ENCODE measurements around the gene PODN.

Gene PODN

DNA sequence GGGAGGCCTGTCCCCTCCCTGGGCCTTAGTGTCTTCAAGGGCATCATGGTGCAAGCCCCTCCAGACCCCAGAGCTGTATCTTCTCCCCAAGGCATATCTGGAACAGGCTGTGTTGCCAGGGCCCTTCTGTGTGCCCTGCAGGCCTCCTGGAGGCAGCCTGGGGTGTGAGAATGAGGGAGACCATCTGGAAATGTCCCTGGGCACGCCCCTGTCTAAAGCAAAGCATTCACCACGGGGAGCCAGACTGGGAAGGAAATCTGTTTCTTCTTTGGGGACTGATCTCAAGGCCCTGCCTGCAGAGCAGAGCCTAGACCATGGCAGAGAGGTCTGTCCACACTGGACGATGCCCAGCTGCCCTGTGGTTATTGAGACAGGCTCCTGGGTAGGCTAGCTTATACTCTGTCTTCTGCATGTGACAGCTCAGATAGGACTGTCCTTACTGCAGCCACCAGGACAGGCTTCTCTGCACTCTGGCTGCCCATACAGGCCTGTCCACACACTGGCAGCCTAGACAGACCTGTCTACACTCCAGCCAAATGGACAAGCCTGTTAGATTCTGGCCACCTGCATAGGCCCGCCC lies 24.6 kb downstream of the PODN start:
- TF ChIP-seq, protein P1, sequence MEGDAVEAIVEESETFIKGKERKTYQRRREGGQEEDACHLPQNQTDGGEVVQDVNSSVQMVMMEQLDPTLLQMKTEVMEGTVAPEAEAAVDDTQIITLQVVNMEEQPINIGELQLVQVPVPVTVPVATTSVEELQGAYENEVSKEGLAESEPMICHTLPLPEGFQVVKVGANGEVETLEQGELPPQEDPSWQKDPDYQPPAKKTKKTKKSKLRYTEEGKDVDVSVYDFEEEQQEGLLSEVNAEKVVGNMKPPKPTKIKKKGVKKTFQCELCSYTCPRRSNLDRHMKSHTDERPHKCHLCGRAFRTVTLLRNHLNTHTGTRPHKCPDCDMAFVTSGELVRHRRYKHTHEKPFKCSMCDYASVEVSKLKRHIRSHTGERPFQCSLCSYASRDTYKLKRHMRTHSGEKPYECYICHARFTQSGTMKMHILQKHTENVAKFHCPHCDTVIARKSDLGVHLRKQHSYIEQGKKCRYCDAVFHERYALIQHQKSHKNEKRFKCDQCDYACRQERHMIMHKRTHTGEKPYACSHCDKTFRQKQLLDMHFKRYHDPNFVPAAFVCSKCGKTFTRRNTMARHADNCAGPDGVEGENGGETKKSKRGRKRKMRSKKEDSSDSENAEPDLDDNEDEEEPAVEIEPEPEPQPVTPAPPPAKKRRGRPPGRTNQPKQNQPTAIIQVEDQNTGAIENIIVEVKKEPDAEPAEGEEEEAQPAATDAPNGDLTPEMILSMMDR (IDR thresholded peaks at IDR 0.05; ENCODE audit: low read depth, low read length, missing control alignments), result no peak
- DNase-seq (ENCODE audit: extremely low read depth, low read depth), result no peak
- H3K4me3 ChIP-seq (replicated peaks; ENCODE audit: low read depth, low read length), result no peak overlapping the region

DNA sequence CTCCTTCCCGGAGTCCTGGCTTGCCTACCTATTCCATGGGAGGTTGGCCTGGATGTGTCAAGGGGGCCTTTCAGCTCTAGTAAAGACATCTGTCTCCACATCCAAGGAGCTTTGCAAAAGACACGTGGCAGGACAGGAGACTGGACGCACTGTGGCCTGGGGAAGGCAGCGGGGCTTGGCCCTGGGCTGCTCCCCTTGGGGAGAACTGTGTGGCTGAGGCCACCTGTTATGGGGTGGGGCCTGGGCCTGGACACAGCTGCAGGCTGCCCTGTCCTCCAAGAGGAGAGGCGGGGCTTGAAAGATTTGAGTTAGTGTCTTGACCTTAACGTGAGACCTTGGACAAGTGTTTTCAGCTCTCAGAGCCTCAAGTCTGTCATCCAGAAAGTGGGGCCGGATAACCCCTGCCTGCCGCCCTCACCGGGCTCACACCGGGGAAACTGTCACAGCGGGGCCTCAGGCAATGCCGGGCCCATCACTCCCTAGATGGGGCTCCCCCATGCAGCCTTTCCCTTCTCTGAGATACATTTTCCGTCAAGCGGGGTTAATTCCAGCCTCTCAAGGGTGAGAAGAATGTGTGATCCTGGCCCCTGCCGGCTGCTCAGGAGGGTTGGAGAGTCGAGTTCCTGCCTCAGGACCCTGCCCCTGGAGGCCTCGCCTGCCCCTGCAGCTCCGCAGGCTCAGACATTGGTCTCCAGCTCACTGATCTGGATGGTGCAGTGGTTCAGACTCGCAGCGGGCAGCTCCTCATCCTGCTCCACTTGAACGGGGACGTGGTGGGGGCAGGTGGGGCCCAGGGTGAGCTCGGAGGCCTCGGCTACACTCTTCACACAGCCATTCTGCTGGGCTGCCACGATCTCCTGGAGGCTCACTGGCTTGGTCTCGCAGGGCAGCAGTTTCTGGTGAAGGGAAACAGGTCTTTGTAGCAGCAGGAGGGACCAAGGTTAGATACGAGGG lies 25.6 kb downstream of the PODN start:
- TF ChIP-seq, protein P1 (IDR thresholded peaks at IDR 0.05; ENCODE audit: low read depth, low read length, missing control alignments), result no peak
- H3K4me3 ChIP-seq (replicated peaks; ENCODE audit: low read depth, low read length), result no peak overlapping the region
- no peak for DNase-seq (ENCODE audit: extremely low read depth, low read depth)

DNA sequence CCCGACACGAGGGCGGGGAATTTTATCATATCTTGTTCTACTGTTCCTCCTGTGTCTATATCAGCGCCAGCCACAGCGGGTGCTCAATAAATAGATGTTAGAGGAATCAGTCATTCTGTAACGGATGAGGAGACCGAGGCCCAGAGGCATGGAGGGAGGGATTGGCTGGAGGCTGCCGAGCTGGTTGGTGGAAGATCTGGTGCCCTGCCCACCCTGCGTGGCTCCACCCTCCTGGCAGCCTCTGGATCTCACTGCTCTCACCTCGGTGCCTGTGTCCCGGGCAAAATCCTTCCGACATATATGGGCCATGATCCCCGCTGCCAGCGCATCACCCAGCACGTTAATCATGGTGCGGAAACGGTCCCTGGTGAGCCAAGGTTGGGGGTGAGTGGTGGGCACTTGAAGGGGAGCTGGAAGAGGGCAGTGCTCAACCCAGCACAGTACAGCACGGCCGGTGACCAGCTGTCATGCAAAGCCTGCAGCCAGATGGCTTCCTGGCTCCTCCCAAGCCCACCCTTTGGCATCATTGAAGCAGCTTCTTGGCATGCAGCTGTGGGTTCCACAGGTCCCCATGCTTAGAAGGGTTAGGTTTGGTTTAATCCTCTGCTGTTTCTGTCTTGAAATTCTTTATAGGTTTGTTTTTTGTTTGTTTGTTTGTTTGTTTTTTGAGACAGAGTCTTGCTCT lies 26.7 kb downstream of the PODN start:
- TF ChIP-seq, protein P1 (IDR thresholded peaks at IDR 0.05; ENCODE audit: low read depth, low read length, missing control alignments), result no peak
- H3K4me3 ChIP-seq (replicated peaks; ENCODE audit: low read depth, low read length), result no peak overlapping the region
- DNase-seq (ENCODE audit: extremely low read depth, low read depth), result no peak

DNA sequence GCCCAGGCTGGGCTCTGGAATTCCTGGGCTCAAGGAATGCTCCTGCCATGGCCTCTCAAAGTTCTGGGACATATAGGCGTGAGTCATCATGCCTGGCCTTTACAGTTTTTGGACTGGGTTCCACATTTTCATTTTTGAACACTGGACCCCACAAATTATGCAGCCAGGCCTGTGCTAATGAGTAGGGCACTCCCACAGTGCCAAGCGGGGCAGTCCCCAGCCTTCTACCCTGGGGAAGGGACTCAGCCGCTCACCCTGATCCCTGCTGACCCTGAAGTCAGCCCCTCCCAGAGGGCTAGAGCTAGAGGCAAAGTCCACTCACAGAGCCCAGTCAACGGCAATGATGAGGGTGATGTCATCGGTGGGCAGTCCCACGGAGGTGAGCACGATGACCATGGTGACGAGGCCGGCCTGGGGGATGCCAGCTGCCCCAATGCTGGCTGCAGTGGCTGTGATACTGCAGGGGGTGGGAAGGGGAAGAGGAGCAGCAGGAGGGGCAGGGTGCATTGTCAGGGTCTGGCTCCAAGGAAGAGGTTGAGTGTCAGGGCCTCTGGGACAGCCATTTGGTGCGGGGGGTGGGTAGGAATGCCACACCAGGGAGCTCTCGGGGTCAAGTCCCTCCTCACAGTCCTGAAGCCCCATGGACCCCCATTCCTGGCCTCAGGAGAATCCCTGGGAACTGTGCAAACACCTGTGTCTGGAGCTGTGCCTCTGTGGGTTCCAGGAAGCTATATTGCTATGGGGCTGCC lies 27.6 kb downstream of the PODN start:
- H3K4me3 ChIP-seq (replicated peaks; ENCODE audit: low read depth, low read length), result no peak overlapping the region
- DNase-seq (ENCODE audit: extremely low read depth, low read depth), result no peak
- TF ChIP-seq, protein P1 (IDR thresholded peaks at IDR 0.05; ENCODE audit: low read depth, low read length, missing control alignments), result no peak

DNA sequence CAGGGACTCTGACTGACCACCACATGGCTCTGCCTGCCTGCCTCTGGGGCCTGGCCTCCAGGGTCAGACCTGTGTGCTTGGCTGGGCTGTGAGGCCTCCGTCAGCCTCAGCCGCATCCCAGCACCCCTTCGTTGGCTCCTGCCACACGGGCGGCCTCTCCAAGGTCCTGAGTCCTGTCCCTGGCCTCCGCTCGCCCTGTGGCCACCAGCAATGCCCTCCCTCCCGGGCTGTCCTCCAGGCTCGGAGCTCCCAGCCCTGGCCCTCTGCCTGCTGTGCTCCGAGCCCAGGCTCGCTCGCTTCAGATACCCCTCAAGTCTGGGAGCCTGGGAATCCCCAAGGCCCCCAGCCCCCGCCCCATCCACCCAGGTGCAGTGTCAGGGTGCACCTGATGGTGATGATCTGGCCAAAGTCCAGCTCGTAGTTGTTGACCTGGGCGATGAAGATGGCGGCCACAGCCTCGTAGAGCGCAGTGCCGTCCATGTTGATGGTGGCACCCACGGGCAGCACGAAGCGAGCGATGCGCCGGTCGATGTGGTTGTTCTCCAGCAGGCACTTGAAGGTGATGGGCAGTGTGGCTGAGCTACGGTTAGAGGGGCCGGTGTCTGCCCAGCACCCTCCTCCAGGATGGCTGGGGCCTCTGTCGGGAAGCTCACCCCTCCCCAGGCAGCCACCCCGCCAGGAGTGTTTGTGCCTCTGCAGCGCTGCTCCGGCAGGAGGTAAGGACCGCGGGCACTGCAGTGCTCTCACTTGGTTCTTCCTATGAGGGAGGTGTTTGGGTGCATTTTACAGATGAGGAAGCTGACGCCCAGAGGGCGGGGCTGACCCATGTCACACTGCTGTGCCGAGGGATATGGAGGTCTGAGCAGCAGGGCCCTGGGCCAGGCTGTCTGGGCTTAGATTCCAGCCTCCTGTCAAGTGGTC lies 28.5 kb downstream of the PODN start:
- TF ChIP-seq, protein P1 (IDR thresholded peaks at IDR 0.05; ENCODE audit: low read depth, low read length, missing control alignments), result no peak
- H3K4me3 ChIP-seq (replicated peaks; ENCODE audit: low read depth, low read length), result no peak overlapping the region
- DNase-seq (ENCODE audit: extremely low read depth, low read depth), result no peak
